DOHH2 (cell line): ENCODE results near the gene C1D.

Experiments used
- H3F3A ChIP-seq: fragments of 200-600 bp; sonication (generic), shearing (Covaris generic); 2 replicates; pipeline ENCODE4 v1.6.0; 2016; ENCODE audit warnings: antibody characterized with exemption, mild to moderate bottlenecking; ENCODE audit not compliant: control insufficient read depth, insufficient read depth
- H3K27ac ChIP-seq: fragments of 200-600 bp; sonication (generic); 2 replicates; pipeline ENCODE4 v1.5.1; 2014; ENCODE audit warnings: low read depth, mild to moderate bottlenecking, low read length, moderate library complexity
- H3K27me3 ChIP-seq: fragments of 200-600 bp; sonication (generic); 2 replicates; pipeline ENCODE4 v1.6.1; 2014; ENCODE audit warnings: mild to moderate bottlenecking, low read length, mixed read lengths; ENCODE audit not compliant: control insufficient read depth
- H3K36me3 ChIP-seq: fragments of 200-600 bp; sonication (generic); 2 replicates; pipeline ENCODE4 v1.6.1; 2014; ENCODE audit warnings: mild to moderate bottlenecking, low read length, moderate library complexity, mixed read lengths; ENCODE audit not compliant: control insufficient read depth
- H3K4me1 ChIP-seq: fragments of 200-600 bp; sonication (generic); 2 replicates; pipeline ENCODE4 v1.6.1; 2014; ENCODE audit warnings: mild to moderate bottlenecking, low read length, mixed read lengths; ENCODE audit not compliant: control insufficient read depth
- H3K4me2 ChIP-seq: fragments of 200-600 bp; sonication (generic); 2 replicates; pipeline ENCODE4 v1.6.0; 2014; ENCODE audit warnings: mild to moderate bottlenecking, low read length, moderate library complexity
- H3K4me3 ChIP-seq: fragments of 200-600 bp; sonication (generic); 2 replicates; pipeline ENCODE4 v1.5.1; 2014; ENCODE audit warnings: mild to moderate bottlenecking, low read length, mixed read lengths
- H3K79me2 ChIP-seq: fragments of 200-600 bp; sonication (generic); 2 replicates; pipeline ENCODE4 v1.6.1; 2014; ENCODE audit warnings: mild to moderate bottlenecking, low read length, mixed read lengths; ENCODE audit not compliant: control insufficient read depth
- H3K9me2 ChIP-seq: fragments of 200-600 bp; sonication (generic); replicated peaks from 2 replicates; pipeline ENCODE4 v1.6.1; 2014; ENCODE audit warnings: mild to moderate bottlenecking, low read length, mixed read lengths; ENCODE audit not compliant: control insufficient read depth
- H3K9me3 ChIP-seq: fragments of 200-600 bp; sonication (generic); 2 replicates; pipeline ENCODE4 v1.6.1; 2014; ENCODE audit warnings: antibody characterized with exemption, low read length, mixed read lengths; ENCODE audit not compliant: control insufficient read depth, insufficient read depth
- H4K20me1 ChIP-seq: fragments of 200-600 bp; sonication (generic); 2 replicates; pipeline ENCODE4 v1.6.0; 2014; ENCODE audit warnings: low read depth, mild to moderate bottlenecking, antibody characterized with exemption, low read length, moderate library complexity; ENCODE audit not compliant: control insufficient read depth, insufficient read depth
- EZH2phosphoT487 ChIP-seq: fragments of 200-600 bp; sonication (generic); IDR thresholded peaks from 2 replicates; pipeline ENCODE4 v1.6.1; 2017; ENCODE audit warnings: borderline replicate concordance, mild to moderate bottlenecking, antibody characterized with exemption, low read length, moderate library complexity, mixed read lengths
- TF ChIP-seq, protein P1 (sequence below): fragments of 200-600 bp; sonication (generic); IDR thresholded peaks from one replicate; pipeline ENCODE4 v1.5.1; 2014; ENCODE audit warnings: antibody characterized with exemption, mild to moderate bottlenecking, low read depth, low read length; ENCODE audit not compliant: poor library complexity, severe bottlenecking

The C1D gene

DNA sequence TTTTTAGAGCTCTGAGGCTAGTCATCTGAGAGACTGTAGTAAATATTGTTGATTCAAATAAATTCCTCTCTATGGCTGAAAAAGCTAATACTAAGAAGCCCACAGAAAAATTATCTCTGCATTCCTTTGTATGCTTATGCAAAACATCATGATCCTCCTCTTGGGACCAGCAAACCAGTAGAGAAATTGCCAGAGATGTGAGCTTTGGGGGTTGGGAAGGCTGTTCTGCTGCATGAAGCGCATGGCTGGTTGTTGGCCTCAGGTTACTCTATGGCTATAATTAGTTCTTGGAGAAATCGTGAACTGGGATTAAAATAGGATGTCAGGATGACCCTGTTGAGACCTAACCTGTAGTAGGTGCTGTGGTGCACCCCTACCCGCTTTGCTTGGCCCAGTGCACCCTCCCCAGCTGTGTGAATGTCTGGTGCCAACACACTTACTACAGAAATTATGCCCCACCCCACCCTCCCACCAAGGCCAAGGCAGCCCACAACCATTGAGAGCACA, 35.5 kb upstream of the C1D start:
- Histone ChIP-seq H3K79me2 (no peaks in the 10 kb centered on the region), H3K9me2 (no peaks in the 10 kb centered on the region), H3K27me3 (no peaks in the 10 kb centered on the region), H3K4me3 (no peak overlapping the region), H4K20me1 (no peaks in the 10 kb centered on the region), H3K4me2 (no peak overlapping the region), H3K36me3 (no peaks in the 10 kb centered on the region), H3K9me3 (no peaks in the 10 kb centered on the region), H3K4me1 (peaks cover 3% of the 10 kb centered on the region; the same call in 1 of the 2 replicates), H3F3A (no peaks in the 10 kb centered on the region), H3K27ac (no peak overlapping the region)
- TF ChIP-seq EZH2phosphoT487: no peak
- TF ChIP-seq, protein P1, sequence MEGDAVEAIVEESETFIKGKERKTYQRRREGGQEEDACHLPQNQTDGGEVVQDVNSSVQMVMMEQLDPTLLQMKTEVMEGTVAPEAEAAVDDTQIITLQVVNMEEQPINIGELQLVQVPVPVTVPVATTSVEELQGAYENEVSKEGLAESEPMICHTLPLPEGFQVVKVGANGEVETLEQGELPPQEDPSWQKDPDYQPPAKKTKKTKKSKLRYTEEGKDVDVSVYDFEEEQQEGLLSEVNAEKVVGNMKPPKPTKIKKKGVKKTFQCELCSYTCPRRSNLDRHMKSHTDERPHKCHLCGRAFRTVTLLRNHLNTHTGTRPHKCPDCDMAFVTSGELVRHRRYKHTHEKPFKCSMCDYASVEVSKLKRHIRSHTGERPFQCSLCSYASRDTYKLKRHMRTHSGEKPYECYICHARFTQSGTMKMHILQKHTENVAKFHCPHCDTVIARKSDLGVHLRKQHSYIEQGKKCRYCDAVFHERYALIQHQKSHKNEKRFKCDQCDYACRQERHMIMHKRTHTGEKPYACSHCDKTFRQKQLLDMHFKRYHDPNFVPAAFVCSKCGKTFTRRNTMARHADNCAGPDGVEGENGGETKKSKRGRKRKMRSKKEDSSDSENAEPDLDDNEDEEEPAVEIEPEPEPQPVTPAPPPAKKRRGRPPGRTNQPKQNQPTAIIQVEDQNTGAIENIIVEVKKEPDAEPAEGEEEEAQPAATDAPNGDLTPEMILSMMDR: no peak

DNA sequence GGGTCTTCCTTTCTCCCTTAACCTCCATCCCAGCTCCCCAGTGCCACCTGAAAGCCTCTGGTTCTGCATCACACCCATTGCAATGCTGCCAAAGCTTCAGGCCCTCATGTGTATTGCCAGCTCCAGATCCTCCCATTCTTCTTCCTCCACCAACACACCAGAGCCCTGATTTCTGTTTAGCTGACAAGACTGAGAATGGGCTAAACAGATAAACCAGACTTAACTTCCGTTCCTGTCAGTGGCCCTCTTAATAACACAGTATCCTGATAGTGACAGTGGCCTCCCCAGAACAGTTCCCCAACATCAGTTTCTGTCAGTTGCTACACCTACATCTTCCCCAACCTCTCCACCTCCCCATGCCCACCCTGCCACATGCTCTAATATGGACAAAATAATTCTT, 31.3 kb upstream of the C1D start:
- Histone ChIP-seq H3K4me1 (peaks cover 19% of the 10 kb centered on the region), H3K9me3 (no peaks in the 10 kb centered on the region), H3K36me3 (no peaks in the 10 kb centered on the region), H3F3A (no peaks in the 10 kb centered on the region), H3K4me2 (no peak overlapping the region), H3K27me3 (no peaks in the 10 kb centered on the region), H3K9me2 (no peaks in the 10 kb centered on the region), H4K20me1 (no peaks in the 10 kb centered on the region), H3K4me3 (no peak overlapping the region), H3K79me2 (no peaks in the 10 kb centered on the region), H3K27ac (no peak overlapping the region)
- TF ChIP-seq, protein P1: no peak
- TF ChIP-seq EZH2phosphoT487: no peak

DNA sequence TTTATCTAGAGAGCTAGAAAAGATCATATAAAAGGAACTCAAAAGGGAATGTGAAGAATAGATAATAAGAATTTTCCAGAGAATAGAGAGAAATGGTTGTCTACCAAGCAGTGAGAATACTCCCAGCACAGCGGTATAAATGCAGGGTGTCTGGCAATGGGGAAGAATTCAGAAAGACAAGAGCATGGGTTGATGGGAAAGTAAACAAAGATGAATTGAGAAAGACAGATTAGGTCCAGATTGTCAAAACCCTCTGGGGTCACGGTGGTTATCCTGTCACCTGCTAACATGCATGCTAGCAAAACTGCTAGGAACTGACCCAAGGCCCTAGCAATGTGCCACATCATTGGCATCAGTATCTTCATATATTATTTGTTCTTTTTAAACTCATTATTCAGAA, 30.8 kb upstream of the C1D start:
- H3K4me2 ChIP-seq: no peak overlapping the region

More for the DNA sequence above, 30.8 kb upstream of the C1D start:
- no peak overlapping the region for H3K27ac ChIP-seq
- no peak for TF ChIP-seq EZH2phosphoT487
- TF ChIP-seq, protein P1: no peak
- H3K79me2 ChIP-seq: no peaks in the 10 kb centered on the region
- H3K4me1 ChIP-seq: peaks cover 18% of the 10 kb centered on the region
- no peaks in the 10 kb centered on the region for H3K9me2 ChIP-seq
- H3K9me3 ChIP-seq: no peaks in the 10 kb centered on the region
- H3K36me3 ChIP-seq: no peaks in the 10 kb centered on the region
- H4K20me1 ChIP-seq: no peaks in the 10 kb centered on the region
- no peaks in the 10 kb centered on the region for H3K27me3 ChIP-seq
- H3K4me3 ChIP-seq: no peak overlapping the region
- no peaks in the 10 kb centered on the region for H3F3A ChIP-seq
